Renal cortex interstitium (tissue), 15 donors: ENCODE results near the gene POLE2. TPM values are rescaled to one million over a fixed set of nuclear protein-coding genes. Genes with fewer than 3 reads are reported as not detected.
"Not testable (repeated sequence)": the region's sequence is repeated elsewhere in the genome, so short reads cannot be mapped to it uniquely, and the experiment has no call there.

Source experiments
- DNase-seq, 11 donors: peaks; one replicate each; pipeline ENCODE4 v3.0.0-alpha.2; 2013; ENCODE audit warnings: low read depth in 9 of 11, low spot score in 4 of 11; ENCODE audit errors: extremely low read depth in 1 of 11
- long read RNA-seq, 16 experiments: transcript quantifications; one replicate each; lab custom pipeline, GENCODE V29; 2026
- polyA plus RNA-seq, 3 donors: library from polyadenylated mRNA; unstranded; fragments of 120-200 nt; gene quantifications; one replicate each; pipeline ENCODE4 v1.2.1, GENCODE V29; 2013; ENCODE audit not compliant: insufficient read length in 3 of 3

The POLE2 gene
- polyA plus RNA-seq = 10 to 100 TPM; 16.7 to 22.0 (median 20.2) TPM
- long read RNA-seq, donor 1, partial matches to known transcripts = 0 of 1 reads
- long read RNA-seq, donor 1, other reads (novel, unspliced or antisense) = 0 of 1 reads
- long read RNA-seq, donor 2 = 0 reads
- long read RNA-seq, donor 3, partial matches to known transcripts = 0 of 3 reads
- long read RNA-seq, donor 3, other reads (novel, unspliced or antisense) = 0 of 3 reads
- long read RNA-seq, donor 4, partial matches to known transcripts = 0 of 3 reads
- long read RNA-seq, donor 4, other reads (novel, unspliced or antisense) = 0 of 3 reads
- long read RNA-seq, donor 5 = 0 reads
- long read RNA-seq, donor 6 = 0 reads
- long read RNA-seq, donor 7 = 0 reads
- long read RNA-seq, donor 8 = 0 reads
- long read RNA-seq, donor 9 = 0 reads
- long read RNA-seq, donor 10, partial matches to known transcripts = 0 of 3 reads
- long read RNA-seq, donor 10, other reads (novel, unspliced or antisense) = 0 of 3 reads
- long read RNA-seq, donor 11, partial matches to known transcripts = 0 of 1 reads
- long read RNA-seq, donor 11, other reads (novel, unspliced or antisense) = 0 of 1 reads
- long read RNA-seq, donor 12 = 0 reads
- long read RNA-seq, donor 13 = 0 reads
- long read RNA-seq, donor 14 = 0 reads
- long read RNA-seq, donor 15, partial matches to known transcripts = 0 of 1 reads
- long read RNA-seq, donor 15, other reads (novel, unspliced or antisense) = 0 of 1 reads
- long read RNA-seq, donor 16, partial matches to known transcripts = 15 of 16 reads
- long read RNA-seq, donor 16, other reads (novel, unspliced or antisense) = 0 of 16 reads

- DNase-seq = peak; percentile 36 to 76 (median 68)
Measured at GRCh38 chr14:49687942-49688700, at the start of gene POLE2. Gene POLE2, minus strand, starts transcription at chr14:49688214. Its CDS starts 11 bp downstream, at chr14:49688203.

GRCh38 chr14:49735669-49736068 lies 47.7 kb upstream of the POLE2 start:
- DNase-seq = not testable (repeated sequence)

- DNase-seq = no peak
Measured at GRCh38 chr14:49733836-49734235, 45.8 kb upstream of the POLE2 start.

GRCh38 chr14:49732896-49733295 lies 44.9 kb upstream of the POLE2 start:
- DNase-seq = no peak

- no peak for DNase-seq
Measured at GRCh38 chr14:49727171-49727570, 39.2 kb upstream of the POLE2 start.

GRCh38 chr14:49721733-49722435 lies 33.9 kb upstream of the POLE2 start:
- not testable (repeated sequence) for DNase-seq

- DNase-seq = no peak
Measured at GRCh38 chr14:49720744-49721143, 32.7 kb upstream of the POLE2 start.

GRCh38 chr14:49710993-49711392 lies 23.0 kb upstream of the POLE2 start:
- not testable (repeated sequence) for DNase-seq

- DNase-seq = not testable (repeated sequence)
Measured at GRCh38 chr14:49704471-49704870, 16.5 kb upstream of the POLE2 start.

GRCh38 chr14:49703965-49704364 lies 16.0 kb upstream of the POLE2 start:
- DNase-seq = no peak

GRCh38 chr14:49702725-49703124 lies 14.7 kb upstream of the POLE2 start:
- DNase-seq = no peak

- not testable (repeated sequence) for DNase-seq
Measured at GRCh38 chr14:49693735-49694124, 5.7 kb upstream of the POLE2 start.

GRCh38 chr14:49692811-49693734 lies 5.1 kb upstream of the POLE2 start, which contains the start of gene KLHDC1:
Gene KLHDC1, plus strand, starts transcription at chr14:49693120. Its CDS starts 75 bp downstream, at chr14:49693195.
- peak; percentile 60 to 78 (median 73) for DNase-seq

GRCh38 chr14:49692193-49692757 lies 4.3 kb upstream of the POLE2 start:
- DNase-seq = no peak

GRCh38 chr14:49691031-49691430 lies 3.0 kb upstream of the POLE2 start:
- no peak for DNase-seq

GRCh38 chr14:49688701-49689030 lies 652 bp upstream of the POLE2 start:
- no peak for DNase-seq

GRCh38 chr14:49686425-49686824 lies 1.6 kb downstream of the POLE2 start:
- DNase-seq = no peak
